WTC11 (cell line): ENCODE results near the gene SMIM5. TPM values are rescaled to one million over a fixed set of nuclear protein-coding genes. Genes with fewer than 3 reads are reported as not detected.

Experiments
- ATAC-seq: fragments of 200-7000 bp; cut with Tn5 transposase; 2 replicates; pipeline ENCODE4 v1.10.0; 2021; ENCODE audit warnings: mild to moderate bottlenecking, moderate library complexity
- CTCF ChIA-PET: fragments of 300-600 bp; sonication (Branson Sonifier 250); formaldehyde crosslinking; loops from one replicate; lab custom pipeline; 2021; ENCODE audit warnings: antibody characterized with exemption; lab: Charles Lee
- POLR2A ChIA-PET: fragments of 350-600 bp; sonication (Branson Sonifier 250); formaldehyde crosslinking; loops from one replicate; lab custom pipeline; 2021; ENCODE audit warnings: antibody characterized with exemption; lab: Charles Lee
- DNase-seq: peaks from one replicate; pipeline ENCODE4 v3.0.0; 2021; ENCODE audit warnings: low spot score
- H3K27ac Mint-ChIP-seq: 2 replicates; pipeline ENCODE4 v1.8.0; 2021; ENCODE audit warnings: mixed read lengths
- H3K27me3 Mint-ChIP-seq: 2 replicates; pipeline ENCODE4 v1.8.0; 2021; ENCODE audit warnings: low read depth, mild to moderate bottlenecking, moderate library complexity, mixed read lengths
- H3K36me3 Mint-ChIP-seq: 2 replicates; pipeline ENCODE4 v1.8.0; 2021; ENCODE audit warnings: mixed read lengths
- H3K4me1 Mint-ChIP-seq: 2 replicates; pipeline ENCODE4 v1.8.0; 2022; ENCODE audit warnings: mixed read lengths
- H3K4me3 Mint-ChIP-seq: 2 replicates; pipeline ENCODE4 v1.8.0; 2021; ENCODE audit warnings: mild to moderate bottlenecking, moderate library complexity, mixed read lengths
- H3K9me3 Mint-ChIP-seq: 2 replicates; pipeline ENCODE4 v1.8.0; 2021; ENCODE audit warnings: mixed read lengths
- CDX4 ChIP-seq: fragments of 250-450 bp; sonication (Bioruptor Pico); IDR thresholded peaks from 2 replicates; pipeline ENCODE4 v1.9.0; 2021; ENCODE audit warnings: moderate library complexity, mild to moderate bottlenecking, inconsistent platforms, borderline replicate concordance
- CREB1 ChIP-seq: sonication (generic); formaldehyde crosslinking; IDR thresholded peaks from 2 replicates; pipeline ENCODE4 v1.8.0; 2023; ENCODE audit warnings: mild to moderate bottlenecking, missing genetic modification reagents
- E2F1 ChIP-seq: sonication (generic); formaldehyde crosslinking; IDR thresholded peaks from 2 replicates; pipeline ENCODE4 v1.8.0; 2022; ENCODE audit warnings: mild to moderate bottlenecking, missing genetic modification reagents
- EMX1 ChIP-seq: fragments of 250-450 bp; sonication (Bioruptor Pico); IDR thresholded peaks from 2 replicates; pipeline ENCODE4 v1.8.0; 2021; ENCODE audit warnings: mild to moderate bottlenecking
- FOXK1 ChIP-seq: sonication (generic); formaldehyde crosslinking; IDR thresholded peaks from 2 replicates; pipeline ENCODE4 v1.8.0; 2022; ENCODE audit warnings: mild to moderate bottlenecking, moderate library complexity, missing genetic modification reagents
- HMGXB4 ChIP-seq: sonication (generic); formaldehyde crosslinking; IDR thresholded peaks from 2 replicates; pipeline ENCODE4 v1.8.1; 2023; ENCODE audit warnings: mild to moderate bottlenecking, moderate library complexity, missing genetic modification reagents
- JUN ChIP-seq: sonication (generic); formaldehyde crosslinking; IDR thresholded peaks from 2 replicates; pipeline ENCODE4 v1.8.0; 2023; ENCODE audit warnings: mild to moderate bottlenecking, missing genetic modification reagents
- MYBL2 ChIP-seq: sonication (generic); formaldehyde crosslinking; IDR thresholded peaks from 2 replicates; pipeline ENCODE4 v1.8.1; 2023; ENCODE audit warnings: mild to moderate bottlenecking, moderate library complexity, missing genetic modification reagents
- NFATC4 ChIP-seq: fragments of 250-450 bp; sonication (Bioruptor Pico); IDR thresholded peaks from 2 replicates; pipeline ENCODE4 v1.9.0; 2021; ENCODE audit warnings: mild to moderate bottlenecking
- NR1H2 ChIP-seq: sonication (generic); formaldehyde crosslinking; IDR thresholded peaks from 2 replicates; pipeline ENCODE4 v1.9.0; 2021; ENCODE audit warnings: mild to moderate bottlenecking, moderate library complexity, missing genetic modification reagents
- STAT6 ChIP-seq: sonication (generic); formaldehyde crosslinking; conservative IDR thresholded peaks from 2 replicates; pipeline ENCODE4 v1.8.1; 2023; ENCODE audit warnings: mild to moderate bottlenecking, low read depth, missing genetic modification reagents, moderate library complexity
- ZMAT4 ChIP-seq: fragments of 250-450 bp; sonication (Bioruptor Pico); IDR thresholded peaks from 2 replicates; pipeline ENCODE4 v1.9.0; 2021; ENCODE audit warnings: mild to moderate bottlenecking
- ZNF416 ChIP-seq: fragments of 250-450 bp; sonication (Bioruptor Pico); IDR thresholded peaks from 2 replicates; pipeline ENCODE4 v1.9.0; 2021; ENCODE audit warnings: mild to moderate bottlenecking, inconsistent platforms
- ZNF532 ChIP-seq: fragments of 250-450 bp; sonication (Bioruptor Pico); IDR thresholded peaks from 2 replicates; pipeline ENCODE4 v1.9.0; 2021; ENCODE audit warnings: mild to moderate bottlenecking, borderline replicate concordance
- total RNA-seq: library from RNA; stranded (reverse); gene quantifications from 3 replicates; pipeline ENCODE4 v1.2.3, GENCODE V29; 2021
- TF ChIP-seq, protein P1 (sequence below): sonication (generic); formaldehyde crosslinking; IDR thresholded peaks from 2 replicates; pipeline ENCODE4 v1.8.1; 2023; ENCODE audit warnings: mild to moderate bottlenecking, missing genetic modification reagents

Gene SMIM5
- total RNA-seq, 1 experiment from 2014 or later, result not detected

- Mint-ChIP-seq H3K27ac (no peak overlapping the region), H3K9me3 (no peaks in the 10 kb centered on the region), H3K27me3 (no peaks in the 10 kb centered on the region), H3K4me1 (peaks cover 5% of the 10 kb centered on the region), H3K36me3 (no peaks in the 10 kb centered on the region), H3K4me3 (no peak overlapping the region)
- CTCF ChIA-PET, result interaction anchor here (0.7 to 11.9 kb wide), 9 partner anchors 8 to 125 kb away, joined by 3 to 456 read pairs (median 17); a partner anchor contains a TSS
- ATAC-seq (no peak), DNase-seq (no peak)
- POLR2A ChIA-PET, result interaction anchor here (0.7 to 1.0 kb wide), 2 partner anchors 118 to 148 kb away, joined by 3 read pairs; no protein-coding TSS in a partner anchor
- no peak for TF ChIP-seq ZNF416 (CRISPR knock-in tag)
- TF ChIP-seq ZNF532, result no peak
- TF ChIP-seq CREB1 (CRISPR knock-in tag), result no peak
- TF ChIP-seq HMGXB4 (CRISPR knock-in tag), result no peak
- no peak for TF ChIP-seq CDX4 (CRISPR knock-in tag)
- TF ChIP-seq ZMAT4 (CRISPR knock-in tag), result no peak
These were observed 4.8 kb upstream of the SMIM5 start for GRCh38 chr17:75628425-75628824.

- Mint-ChIP-seq H3K36me3 (no peaks in the 10 kb centered on the region), H3K27me3 (no peaks in the 10 kb centered on the region), H3K9me3 (no peaks in the 10 kb centered on the region), H3K4me1 (peaks cover 11% of the 10 kb centered on the region), H3K27ac (no peak overlapping the region), H3K4me3 (no peak overlapping the region)
- no peak for ATAC-seq
- DNase-seq, result no peak
- CTCF ChIA-PET, result interaction anchor here (0.6 to 11.9 kb wide), 10 partner anchors 9 to 1895 kb away, joined by 3 to 456 read pairs (median 12); partner anchors contain the start of gene LLGL2
- POLR2A ChIA-PET, result no interaction called here
- TF ChIP-seq NFATC4 (CRISPR knock-in tag) (no peak), JUN (CRISPR knock-in tag) (no peak), MYBL2 (no peak), STAT6 (CRISPR knock-in tag) (no peak), ZNF532 (no peak), CREB1 (CRISPR knock-in tag) (no peak), EMX1 (no peak), E2F1 (CRISPR knock-in tag) (no peak), NR1H2 (CRISPR knock-in tag) (no peak), FOXK1 (CRISPR knock-in tag) (no peak)
- TF ChIP-seq, protein P1, sequence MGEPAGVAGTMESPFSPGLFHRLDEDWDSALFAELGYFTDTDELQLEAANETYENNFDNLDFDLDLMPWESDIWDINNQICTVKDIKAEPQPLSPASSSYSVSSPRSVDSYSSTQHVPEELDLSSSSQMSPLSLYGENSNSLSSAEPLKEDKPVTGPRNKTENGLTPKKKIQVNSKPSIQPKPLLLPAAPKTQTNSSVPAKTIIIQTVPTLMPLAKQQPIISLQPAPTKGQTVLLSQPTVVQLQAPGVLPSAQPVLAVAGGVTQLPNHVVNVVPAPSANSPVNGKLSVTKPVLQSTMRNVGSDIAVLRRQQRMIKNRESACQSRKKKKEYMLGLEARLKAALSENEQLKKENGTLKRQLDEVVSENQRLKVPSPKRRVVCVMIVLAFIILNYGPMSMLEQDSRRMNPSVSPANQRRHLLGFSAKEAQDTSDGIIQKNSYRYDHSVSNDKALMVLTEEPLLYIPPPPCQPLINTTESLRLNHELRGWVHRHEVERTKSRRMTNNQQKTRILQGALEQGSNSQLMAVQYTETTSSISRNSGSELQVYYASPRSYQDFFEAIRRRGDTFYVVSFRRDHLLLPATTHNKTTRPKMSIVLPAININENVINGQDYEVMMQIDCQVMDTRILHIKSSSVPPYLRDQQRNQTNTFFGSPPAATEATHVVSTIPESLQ (CRISPR knock-in tag), result no peak
These were observed 4.1 kb upstream of the SMIM5 start for GRCh38 chr17:75629157-75629556.
